Ureter (tissue), 1 donor: Measurements from ENCODE around the gene PHETA2. TPM values are rescaled to one million over a fixed set of nuclear protein-coding genes. Genes with fewer than 3 reads are reported as not detected.

Experiments
- DNase-seq: peaks from one replicate; pipeline ENCODE4 v3.0.0-alpha.2; 2020; ENCODE audit warnings: low spot score
- total RNA-seq: library from RNA; stranded (reverse); gene quantifications from one replicate; pipeline ENCODE4 v1.2.4, GENCODE V29; 2023
- donor health status: DM: yes; HTN: yes; CAD: no.

Gene PHETA2, protein sequence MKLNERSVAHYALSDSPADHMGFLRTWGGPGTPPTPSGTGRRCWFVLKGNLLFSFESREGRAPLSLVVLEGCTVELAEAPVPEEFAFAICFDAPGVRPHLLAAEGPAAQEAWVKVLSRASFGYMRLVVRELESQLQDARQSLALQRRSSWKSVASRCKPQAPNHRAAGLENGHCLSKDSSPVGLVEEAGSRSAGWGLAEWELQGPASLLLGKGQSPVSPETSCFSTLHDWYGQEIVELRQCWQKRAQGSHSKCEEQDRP
- 7.8 TPM for total RNA-seq

DNA sequence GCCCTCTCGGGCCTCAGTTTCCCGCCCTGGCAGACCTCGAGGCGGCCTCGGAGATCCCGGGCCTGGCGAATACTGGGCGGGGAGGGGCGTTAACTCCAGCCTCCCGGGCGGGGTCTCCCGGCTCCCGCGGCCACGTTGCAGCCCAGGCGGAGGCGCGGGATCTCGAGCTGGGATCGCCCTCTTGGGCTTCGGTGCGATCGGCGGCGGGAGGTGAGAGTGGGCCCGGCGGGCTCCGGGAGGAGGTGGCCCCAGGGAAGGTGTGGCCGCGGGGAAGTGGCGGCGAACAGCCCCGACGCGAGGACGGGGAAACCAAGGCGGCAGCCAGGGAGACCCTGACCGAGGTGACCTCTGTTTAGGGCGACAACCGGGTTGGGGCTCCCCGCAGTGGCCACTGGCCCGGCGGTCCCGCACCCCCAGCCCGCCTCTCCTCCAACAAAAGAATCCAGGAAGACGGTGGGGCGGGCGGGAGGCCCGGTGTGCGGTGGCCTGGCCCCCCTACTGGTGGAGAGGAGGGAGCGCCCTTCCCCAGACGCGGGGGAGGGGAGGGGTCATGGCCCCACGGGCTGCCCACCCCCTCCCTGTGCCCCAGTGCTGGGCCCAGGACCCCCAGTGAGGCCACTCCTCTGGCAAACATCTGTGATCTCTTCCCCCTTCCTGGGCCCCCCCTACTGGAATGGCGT, at the start of gene PHETA2:
Gene PHETA2, plus strand, starts transcription at position 117 of the 680 bp plus-strand sequence. CDS start 3,046 bp downstream, outside the sequence.
- peak; percentile 48 for DNase-seq

- DNase-seq = no peak
Observed at GRCh38 chr22:42025421-42025820, 48.6 kb upstream of the PHETA2 start.

GRCh38 chr22:42026705-42027104, 47.3 kb upstream of the PHETA2 start:
- DNase-seq = no peak

GRCh38 chr22:42033263-42034181, 40.5 kb upstream of the PHETA2 start:
- no peak for DNase-seq

DNA sequence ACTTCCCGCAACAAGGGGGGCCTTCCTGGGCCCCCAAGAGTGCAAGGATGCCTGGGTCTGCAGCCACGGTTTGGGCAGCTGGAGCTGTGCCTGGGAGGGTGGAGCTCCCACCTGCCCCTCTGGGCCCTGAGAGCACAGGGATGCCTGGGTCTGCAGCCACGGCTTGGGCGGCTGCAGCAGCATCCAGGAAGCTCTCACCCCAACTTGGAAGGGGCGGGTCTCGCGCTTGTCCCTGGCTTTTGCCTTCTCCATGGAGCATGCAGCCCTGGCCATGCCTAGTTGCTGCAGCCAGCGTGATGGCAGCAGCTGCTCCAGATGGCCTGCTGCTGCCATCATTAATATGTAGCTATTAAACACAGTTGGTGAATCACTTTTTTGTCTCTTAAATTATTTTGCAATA, 38.8 kb upstream of the PHETA2 start:
- no peak for DNase-seq

- no peak for DNase-seq
Observed at GRCh38 chr22:42039271-42039670, 34.8 kb upstream of the PHETA2 start.

GRCh38 chr22:42041784-42042183, 32.3 kb upstream of the PHETA2 start:
- no peak for DNase-seq

DNA sequence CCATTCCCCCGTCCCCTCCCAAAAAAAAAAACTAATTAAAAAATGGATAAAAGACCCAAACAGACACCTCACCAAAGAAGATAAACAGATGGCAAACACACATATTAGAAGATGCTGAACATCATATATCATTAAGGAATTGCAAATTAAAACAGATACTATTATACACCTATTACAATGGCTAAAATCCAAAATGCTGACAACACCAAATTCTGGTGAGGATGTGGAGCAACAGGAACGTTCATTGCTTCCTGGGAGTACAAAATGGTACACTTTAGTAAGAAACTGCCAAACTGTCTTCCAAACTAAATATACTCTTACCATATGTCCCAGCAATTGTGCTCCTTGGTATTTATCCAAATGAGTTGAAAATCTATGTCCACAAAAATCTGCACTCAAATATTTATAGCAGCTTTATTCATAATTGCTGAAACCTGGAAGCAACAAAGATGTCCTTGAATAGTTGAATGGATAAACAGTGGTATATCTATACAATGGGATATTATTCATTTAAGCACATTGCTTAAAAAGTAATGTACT, 23.3 kb upstream of the PHETA2 start:
- no peak for DNase-seq

DNA sequence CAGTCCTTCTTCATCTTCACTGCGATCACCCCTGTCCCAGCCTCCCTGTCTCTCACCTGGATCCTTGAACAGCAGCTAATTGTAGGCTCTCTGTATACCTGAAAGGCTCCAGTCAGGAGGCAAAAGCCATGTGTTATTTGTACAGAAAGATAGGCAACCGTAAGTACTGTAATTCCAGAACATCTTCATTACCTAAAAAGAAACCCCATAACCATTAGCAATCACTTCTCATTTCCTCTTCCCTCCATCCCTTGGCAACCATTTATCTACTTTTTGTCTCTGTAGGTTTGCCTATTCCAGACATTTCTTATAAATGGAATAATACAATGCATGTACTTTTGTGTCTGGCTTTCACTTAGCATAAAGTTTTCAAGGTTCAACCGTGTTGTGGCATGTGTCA, 21.3 kb upstream of the PHETA2 start:
- DNase-seq = no peak

DNA sequence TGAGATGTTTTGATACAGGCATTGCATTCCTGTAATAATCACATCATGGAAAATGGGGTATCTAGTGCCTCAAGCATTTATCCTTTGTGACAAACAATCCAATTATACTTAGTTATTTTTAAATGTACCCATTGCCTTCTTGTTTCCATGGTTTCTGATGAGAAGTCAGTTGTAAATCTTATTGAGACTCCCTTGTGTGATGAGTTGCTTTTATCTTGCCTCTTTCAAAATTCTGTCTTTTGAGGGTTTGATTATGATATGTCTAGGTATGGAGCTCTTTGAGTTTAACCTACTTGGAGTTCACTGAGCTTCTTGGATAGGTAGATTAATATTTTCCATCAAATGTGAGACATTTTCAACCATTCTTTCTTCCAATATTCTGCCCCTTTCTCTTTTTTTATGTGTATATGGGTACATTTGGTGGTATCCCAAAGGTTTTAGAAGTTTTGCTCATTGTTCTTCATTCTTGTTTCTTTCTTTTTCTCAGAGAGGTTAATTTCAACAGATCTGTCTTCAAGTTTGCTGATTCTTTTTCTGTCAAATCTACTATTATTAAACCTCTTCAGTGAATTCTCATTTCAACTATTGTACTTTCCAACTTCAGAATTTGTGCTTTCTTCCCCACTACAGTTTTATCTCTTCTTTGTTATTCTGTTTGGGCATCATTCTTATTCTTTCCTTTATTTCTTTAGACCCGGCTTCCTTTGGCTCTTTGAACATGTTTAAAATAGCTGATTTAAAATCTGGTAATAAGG, 17.1 kb upstream of the PHETA2 start:
- no peak for DNase-seq

GRCh38 chr22:42060489-42060888, 13.6 kb upstream of the PHETA2 start:
- no peak for DNase-seq

DNA sequence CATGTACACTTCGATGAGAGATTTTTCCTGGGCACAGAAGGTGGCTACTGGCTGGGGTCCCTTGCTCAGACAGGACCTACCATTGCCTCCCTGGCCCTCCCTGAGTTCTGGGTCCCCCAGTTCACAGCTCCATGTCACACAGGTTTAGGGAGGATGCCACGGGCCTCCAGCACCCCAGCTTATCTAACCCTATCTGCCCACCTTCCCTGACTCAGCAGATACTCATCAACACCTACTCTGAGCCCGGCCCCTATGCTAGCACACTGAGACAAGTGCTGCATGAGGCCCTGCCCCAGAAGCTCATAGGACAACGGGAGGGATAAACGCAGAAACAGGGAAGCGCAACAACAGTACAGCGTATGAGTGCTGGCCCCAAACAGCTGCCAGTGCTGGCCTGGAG, 13.0 kb upstream of the PHETA2 start:
- DNase-seq = peak; percentile 24

DNA sequence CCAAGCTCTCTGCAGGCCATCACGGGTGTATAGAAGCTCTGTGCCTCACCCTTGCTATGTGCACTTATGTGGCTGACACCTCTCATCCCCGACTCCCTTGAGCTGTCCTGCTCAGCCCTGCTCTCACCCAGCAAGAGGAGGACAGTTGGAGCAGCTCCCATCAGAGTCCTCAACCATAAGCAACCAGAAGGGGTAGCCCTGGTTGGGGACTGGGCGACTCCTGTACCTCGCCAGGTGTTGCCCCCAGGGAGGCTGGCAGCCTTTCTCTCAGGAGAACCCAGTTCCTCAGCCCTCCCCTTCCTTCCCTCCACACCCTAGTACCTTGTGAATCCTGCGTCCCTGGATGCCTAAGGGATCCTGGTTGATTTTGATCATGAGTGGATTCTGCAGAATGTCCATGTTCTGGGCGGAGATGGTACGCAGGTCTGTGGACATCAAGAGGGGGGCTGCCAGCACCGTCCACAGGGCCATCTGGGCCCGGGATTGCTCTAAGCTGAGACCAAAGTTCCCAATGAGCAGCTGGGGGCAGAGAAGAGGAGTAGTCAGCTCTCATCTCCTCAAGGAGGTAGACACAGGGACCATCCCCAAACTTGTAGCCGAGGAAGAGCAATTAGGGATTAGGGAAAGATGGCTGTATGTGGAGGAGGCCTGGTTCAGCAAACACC, 11.4 kb upstream of the PHETA2 start:
- DNase-seq = peak; percentile 33

GRCh38 chr22:42064629-42065028, 9.4 kb upstream of the PHETA2 start:
- DNase-seq = no peak

DNA sequence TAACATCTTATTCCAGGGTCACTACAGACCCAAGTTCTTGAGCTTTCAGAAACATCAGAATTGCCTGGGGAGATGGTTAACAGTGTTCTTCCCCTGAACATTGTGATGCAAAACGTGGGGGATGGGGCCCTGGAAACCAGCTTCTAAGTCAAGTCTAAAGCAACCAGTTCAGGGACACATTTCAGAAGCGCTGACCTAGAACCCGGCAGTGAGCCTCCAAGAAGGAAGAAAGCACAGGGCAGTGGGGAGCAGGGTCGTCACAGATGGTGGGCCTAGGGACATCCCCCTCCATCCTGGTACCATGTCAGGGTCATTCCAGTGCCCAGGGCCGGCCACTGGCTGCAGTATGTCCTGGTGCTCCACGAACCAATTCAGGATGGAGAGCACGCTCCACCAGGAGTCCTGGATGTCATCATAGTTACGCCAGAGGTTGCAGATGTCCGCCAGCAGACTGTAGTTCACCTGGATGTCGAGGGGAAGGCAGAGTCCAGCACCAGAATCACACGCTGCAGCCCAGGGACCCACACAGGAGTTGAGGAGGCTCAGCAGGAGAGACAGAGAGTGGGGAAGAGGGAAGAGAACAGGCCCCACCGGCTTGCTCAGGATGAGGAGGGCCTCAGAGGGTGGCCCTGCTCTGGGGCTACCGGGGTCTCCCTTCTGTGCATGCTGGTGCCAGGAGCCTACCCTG, 8.5 kb upstream of the PHETA2 start:
- peak; percentile 37 for DNase-seq

- DNase-seq = peak; percentile 29
Observed at GRCh38 chr22:42066126-42066761, 7.8 kb upstream of the PHETA2 start.

GRCh38 chr22:42066937-42067336, 7.1 kb upstream of the PHETA2 start:
- peak; percentile 42 for DNase-seq

- DNase-seq = peak; percentile 46
Observed at GRCh38 chr22:42067671-42068251, 6.3 kb upstream of the PHETA2 start.

DNA sequence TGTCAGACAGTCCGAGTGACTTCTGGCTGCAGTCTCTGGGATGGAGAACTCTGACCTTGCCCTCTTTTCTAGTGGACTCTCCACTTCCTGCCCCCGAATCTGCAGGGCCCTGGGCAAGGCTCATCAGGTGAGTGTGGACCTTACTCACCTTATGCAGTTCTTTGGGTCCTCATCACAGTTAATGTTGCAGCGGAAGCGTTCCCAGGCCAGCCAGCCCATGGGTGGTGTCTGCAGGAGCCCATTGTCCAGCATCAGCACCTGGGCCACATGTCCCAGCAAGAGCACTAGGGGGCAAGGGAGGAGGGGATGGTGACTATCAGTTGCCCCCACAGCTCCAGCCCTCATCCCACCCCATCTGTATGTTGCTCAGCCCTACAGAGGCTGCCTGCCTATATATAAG, 5.8 kb upstream of the PHETA2 start:
- peak; percentile 38 for DNase-seq
